GM18907 (cell line): ENCODE measurements around the gene RALA.
"Not testable (repeated sequence)": the region's sequence is repeated elsewhere in the genome, so short reads cannot be mapped to it uniquely, and the experiment has no call there.

Experiments
- ATAC-seq: cut with Tn5 transposase; IDR thresholded peaks from one replicate; pipeline ENCODE4 v1.9.1; 2021; ENCODE audit warnings: mild to moderate bottlenecking, moderate library complexity; ENCODE audit not compliant: unreplicated experiment

The RALA gene

GRCh38 chr7:39645482-39646407 is 22.4 kb downstream of the RALA start:
- no peak for ATAC-seq

- no peak for ATAC-seq
These were observed 24.4 kb downstream of the RALA start for GRCh38 chr7:39647816-39648215.

- ATAC-seq: no peak
These were observed 27.3 kb downstream of the RALA start for GRCh38 chr7:39650676-39651075.

- no peak for ATAC-seq
These were observed 27.9 kb downstream of the RALA start for GRCh38 chr7:39651265-39651664.

- no peak for ATAC-seq
These were observed 33.0 kb downstream of the RALA start for GRCh38 chr7:39656415-39656814.

- no peak for ATAC-seq
These were observed 36.1 kb downstream of the RALA start for GRCh38 chr7:39659356-39660013.

GRCh38 chr7:39661960-39662359 is 38.6 kb downstream of the RALA start:
- no peak for ATAC-seq

GRCh38 chr7:39663263-39663662 is 39.9 kb downstream of the RALA start:
- ATAC-seq: no peak

GRCh38 chr7:39664057-39664456 is 40.7 kb downstream of the RALA start:
- no peak for ATAC-seq

- no peak for ATAC-seq
These were observed 41.2 kb downstream of the RALA start for GRCh38 chr7:39664585-39664984.

GRCh38 chr7:39666562-39666961 is 43.2 kb downstream of the RALA start:
- ATAC-seq: no peak

- no peak for ATAC-seq
These were observed 44.1 kb downstream of the RALA start for GRCh38 chr7:39667341-39667923.

- not testable (repeated sequence) for ATAC-seq
These were observed 44.9 kb downstream of the RALA start for GRCh38 chr7:39668280-39668679.

GRCh38 chr7:39670052-39670451 is 46.7 kb downstream of the RALA start:
- no peak for ATAC-seq

- ATAC-seq: no peak
These were observed 47.6 kb downstream of the RALA start for GRCh38 chr7:39670934-39671333.

- no peak for ATAC-seq
These were observed 48.8 kb downstream of the RALA start for GRCh38 chr7:39672176-39672575.

GRCh38 chr7:39673868-39674267 is 50.5 kb downstream of the RALA start:
- no peak for ATAC-seq

- ATAC-seq: no peak
These were observed 51.0 kb downstream of the RALA start for GRCh38 chr7:39674406-39674805.

- ATAC-seq: no peak
These were observed 53.0 kb downstream of the RALA start for GRCh38 chr7:39676346-39676745.

- no peak for ATAC-seq
These were observed 55.7 kb downstream of the RALA start for GRCh38 chr7:39678930-39679709.

GRCh38 chr7:39679874-39680273 is 56.5 kb downstream of the RALA start:
- not testable (repeated sequence) for ATAC-seq
